Activated CD8-positive, alpha-beta memory T cell treated with anti-CD3 and anti-CD28 coated beads for 4 hours (primary cell): Measurements from ENCODE around the gene HNRNPA1.
"Not testable (repeated sequence)": the region's sequence is repeated elsewhere in the genome, so short reads cannot be mapped to it uniquely, and the experiment has no call there.

Source experiments
- DNase-seq, 2 donors: peaks; one replicate each; pipeline ENCODE4 v3.0.0-alpha.2; 2020; ENCODE audit warnings: low read depth in 2 of 2

The HNRNPA1 gene

GRCh38 chr12:54280468-54281260, at the start of gene HNRNPA1:
Gene HNRNPA1, plus strand, starts transcription at chr12:54280726. Its CDS starts 82 bp downstream, at chr12:54280808.
- DNase-seq = peak; percentile 89 to 96

- not testable (repeated sequence) for DNase-seq
Observed at GRCh38 chr12:54231269-54231668, 49.3 kb upstream of the HNRNPA1 start.

- DNase-seq = no peak
Observed at GRCh38 chr12:54232790-54233189, 47.7 kb upstream of the HNRNPA1 start.

DNA sequence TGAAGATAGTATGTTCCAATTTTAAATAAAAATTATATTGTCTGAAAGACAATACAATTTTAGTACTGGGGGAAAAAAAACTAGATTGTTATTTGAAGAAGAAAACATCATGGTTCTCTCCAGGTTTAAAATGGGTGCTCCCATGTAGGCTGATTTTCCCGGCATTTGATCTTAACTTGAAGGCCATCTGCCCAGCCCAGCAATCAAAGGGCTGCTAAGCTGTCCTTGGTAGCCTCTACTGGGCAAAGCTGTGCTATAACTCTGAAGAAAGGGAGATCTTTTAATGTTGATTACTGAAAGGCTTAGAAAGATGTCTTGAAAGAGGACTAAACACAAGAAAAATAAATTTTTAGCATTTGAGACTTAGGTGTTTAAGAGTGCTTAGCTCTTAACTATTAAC, 42.0 kb upstream of the HNRNPA1 start:
- no peak for DNase-seq

- no peak for DNase-seq
Observed at GRCh38 chr12:54239620-54240019, 40.9 kb upstream of the HNRNPA1 start.

GRCh38 chr12:54240129-54240528, 40.4 kb upstream of the HNRNPA1 start:
- DNase-seq = no peak

GRCh38 chr12:54240971-54241588, 39.4 kb upstream of the HNRNPA1 start:
- DNase-seq = no peak

DNA sequence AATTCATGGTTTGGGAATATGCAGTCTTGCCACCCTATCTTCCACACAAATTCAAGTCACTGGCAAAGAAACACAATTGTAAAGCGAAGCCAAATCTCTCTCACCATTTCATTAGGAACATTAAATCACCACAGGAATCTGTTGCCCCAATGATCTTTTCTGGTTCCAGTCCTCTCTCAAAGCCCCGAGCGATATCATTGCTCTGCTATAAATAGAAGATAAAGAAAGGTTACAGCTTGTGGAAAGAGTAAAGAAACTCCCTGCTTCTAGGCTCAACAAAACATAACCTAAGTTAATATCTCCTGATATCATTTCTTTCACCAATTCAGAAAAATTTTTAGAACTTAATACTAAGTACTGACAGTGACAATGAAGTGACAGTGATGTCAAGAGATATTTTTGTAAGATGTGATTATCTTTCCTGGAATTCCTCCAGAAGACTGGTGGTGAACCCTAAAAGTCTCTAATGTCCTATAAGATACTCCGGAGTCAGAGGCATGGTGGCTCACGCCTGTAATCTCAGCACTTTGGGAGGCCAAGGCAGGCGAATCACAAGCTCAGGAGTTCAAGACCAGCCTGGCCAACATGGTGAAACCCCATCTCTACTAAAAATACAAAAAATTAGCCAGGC, 34.4 kb upstream of the HNRNPA1 start:
- no peak for DNase-seq

DNA sequence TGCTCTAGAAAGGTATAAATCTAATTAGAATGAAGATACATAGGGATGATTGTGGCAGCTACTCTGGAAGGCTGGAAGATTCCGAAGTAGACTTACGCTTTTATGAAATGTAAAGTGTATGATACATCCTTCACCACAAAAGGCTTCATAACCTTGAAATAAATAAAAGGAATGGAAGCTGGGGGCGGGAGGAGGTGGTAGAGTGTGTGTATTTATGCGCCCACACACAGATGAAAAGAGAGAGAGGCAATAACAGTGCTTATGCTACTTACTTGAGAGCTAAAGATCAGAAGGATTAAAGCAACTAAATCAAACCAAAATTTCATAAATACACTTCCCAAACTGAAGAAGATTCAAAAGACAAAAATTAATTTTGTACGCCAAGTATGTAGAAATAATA, 31.0 kb upstream of the HNRNPA1 start:
- no peak for DNase-seq

DNA sequence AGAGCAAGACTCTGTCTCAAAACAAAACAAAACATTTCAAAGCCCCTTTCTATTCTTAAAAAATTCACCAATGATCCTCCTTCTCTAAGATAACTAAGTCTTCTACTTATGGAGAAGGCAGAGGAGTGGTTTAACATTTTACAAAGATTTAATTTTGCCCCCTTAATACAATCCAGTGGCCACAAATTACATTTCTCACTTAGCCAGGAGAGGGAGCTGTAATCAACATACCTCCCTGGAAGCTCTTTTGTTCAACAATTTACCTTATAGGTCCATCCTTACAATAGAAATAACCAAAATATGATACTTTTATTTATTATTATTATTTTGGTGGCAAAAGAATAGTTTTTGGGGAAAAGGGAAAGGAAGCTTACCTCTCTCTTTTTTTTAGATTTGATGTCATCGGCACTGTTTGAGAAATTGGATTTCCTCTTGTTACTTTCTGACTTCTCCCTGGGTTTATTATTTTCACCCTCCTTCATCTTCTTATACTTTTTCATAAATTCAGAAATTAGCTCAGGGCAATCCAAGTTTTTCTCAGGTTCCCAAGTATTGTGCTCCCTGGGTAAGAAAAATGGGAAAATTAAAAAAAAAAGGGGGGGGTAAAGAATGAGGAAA, 28.8 kb upstream of the HNRNPA1 start:
- DNase-seq = peak in 1 of 2 donors; percentile 4

GRCh38 chr12:54253240-54253639, 27.3 kb upstream of the HNRNPA1 start:
- no peak for DNase-seq

DNA sequence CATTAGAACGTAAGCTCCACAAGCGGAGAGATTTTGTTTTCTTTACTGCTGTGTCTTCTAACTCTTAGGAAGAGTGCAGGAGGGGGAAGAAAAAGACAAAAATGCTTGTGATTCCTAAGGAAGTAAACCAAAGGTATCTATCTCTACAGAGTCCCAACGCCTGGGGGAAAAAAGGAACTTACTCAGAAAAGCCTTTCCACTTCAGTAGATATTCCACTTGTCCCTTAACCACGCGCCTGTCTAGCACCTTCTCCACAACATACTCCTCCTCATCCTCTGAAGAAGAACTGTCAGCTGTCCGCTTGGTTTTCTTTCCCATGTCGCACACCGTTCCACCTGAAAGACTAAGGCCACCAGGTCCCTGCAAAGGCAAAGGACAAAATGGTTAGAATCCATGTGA, 23.2 kb upstream of the HNRNPA1 start:
- DNase-seq = no peak

DNA sequence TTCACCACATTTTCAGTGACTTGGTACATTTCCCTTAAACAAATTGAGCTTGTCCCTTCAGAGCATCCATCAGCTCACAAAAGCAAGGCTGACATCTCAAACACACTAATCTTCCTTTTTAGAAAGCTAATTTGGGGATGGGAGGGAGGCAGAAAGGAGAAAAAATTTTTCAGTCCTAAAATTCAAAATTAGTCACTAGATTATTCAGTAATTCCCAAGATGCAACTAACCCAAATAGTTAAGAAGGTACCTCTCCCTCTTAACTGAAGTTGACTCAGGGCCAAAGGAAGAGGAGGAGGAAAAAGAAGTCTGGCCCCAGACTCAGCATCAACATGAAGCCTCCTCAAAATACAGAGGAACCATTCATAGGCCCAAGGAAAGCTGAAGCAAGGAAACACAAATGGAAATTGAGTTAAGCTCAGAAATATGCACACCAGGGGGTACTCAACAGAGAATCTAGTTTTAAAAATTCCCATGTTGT, 22.3 kb upstream of the HNRNPA1 start:
- no peak for DNase-seq

GRCh38 chr12:54259194-54260011, 21.1 kb upstream of the HNRNPA1 start:
- DNase-seq = no peak

DNA sequence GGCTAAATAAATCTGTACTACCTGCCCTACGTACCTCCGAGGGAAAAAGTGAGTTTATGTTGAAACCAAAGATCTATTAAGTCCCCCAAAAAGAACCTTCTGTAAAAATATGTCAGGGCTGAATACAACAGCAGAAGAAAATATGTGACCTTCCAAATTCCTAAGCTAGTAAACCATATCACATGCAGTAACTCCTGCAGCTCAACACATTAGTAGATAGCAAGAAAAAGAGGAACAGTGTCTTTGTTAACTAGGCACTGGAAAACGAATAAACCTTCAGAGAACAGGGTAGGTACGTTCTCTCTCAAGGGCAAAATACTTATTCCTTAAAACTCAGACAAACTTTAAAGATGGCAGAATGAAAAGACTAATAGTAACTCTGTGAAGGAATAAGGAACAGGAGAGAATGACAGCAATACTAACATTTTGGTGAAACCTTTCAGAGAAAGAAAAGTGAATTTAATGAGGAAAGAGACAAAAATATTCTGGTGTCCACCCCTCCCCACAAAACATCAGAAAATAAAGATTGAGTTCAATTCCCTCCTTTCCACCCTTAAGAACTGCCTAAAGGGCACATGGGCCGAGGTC, 18.6 kb upstream of the HNRNPA1 start:
- DNase-seq = no peak

DNA sequence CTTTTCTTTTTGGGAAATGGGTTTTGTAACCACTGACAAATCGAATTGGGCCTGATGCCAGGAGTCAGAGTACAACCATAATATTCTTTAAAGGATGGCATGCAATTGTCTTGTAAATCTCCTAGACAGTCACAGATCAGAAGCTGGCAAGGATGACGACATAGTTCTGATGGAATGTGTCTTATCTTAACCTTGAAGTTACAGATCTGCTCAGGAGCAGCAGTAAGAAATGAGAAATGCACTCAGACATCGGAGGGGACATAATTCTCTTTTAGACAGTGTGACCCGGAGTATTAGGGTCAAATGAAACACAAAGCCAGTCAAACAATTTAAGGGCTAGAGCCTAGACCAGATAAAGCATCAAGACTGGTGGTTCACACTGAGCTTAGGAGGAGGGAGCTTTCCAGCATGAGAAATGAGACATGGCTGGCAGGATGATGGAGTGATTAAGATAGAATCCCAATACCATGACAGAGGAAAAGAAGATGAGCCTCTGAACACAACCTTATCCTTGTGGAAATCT, 18.1 kb upstream of the HNRNPA1 start:
- DNase-seq = no peak

DNA sequence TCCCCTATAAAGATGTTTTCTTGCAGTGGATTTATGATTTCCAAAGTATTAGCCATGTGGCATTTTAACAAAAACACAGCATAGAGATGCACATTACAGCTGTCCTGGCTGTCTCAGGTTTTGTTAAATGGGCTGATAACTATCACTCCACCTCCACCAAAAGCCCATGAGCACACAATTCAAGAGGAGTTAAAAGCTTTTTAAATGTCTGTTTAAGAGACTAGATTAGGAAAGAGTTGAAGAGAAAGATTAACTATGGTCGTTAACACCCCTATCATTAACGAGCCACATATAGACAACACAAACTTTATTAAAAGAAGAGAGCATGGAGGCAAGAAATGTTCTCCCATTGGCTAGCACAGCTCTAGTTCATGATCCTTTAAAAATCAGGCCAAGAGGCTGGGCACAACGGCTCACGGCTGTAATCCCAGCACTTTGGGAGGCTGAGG, 15.1 kb upstream of the HNRNPA1 start:
- DNase-seq = no peak

DNA sequence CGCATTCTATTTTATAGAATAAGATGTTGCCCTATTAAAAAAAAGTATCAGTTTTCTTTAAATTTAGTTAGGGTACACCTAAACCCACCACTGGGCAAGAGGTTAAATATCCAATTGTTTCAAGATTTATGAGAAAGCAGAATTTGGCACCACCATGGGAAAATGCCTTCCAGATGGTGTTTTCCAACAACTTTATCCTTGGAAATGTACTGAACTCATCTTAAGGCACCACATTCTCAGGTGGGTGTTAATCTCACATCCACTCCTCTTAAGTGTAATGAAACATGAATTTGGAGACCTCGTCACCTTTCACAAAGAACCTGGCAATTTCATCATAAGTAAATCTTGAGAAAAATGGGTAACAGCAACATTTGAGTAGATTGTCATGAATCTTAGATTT, 13.7 kb upstream of the HNRNPA1 start:
- no peak for DNase-seq

- DNase-seq = no peak
Observed at GRCh38 chr12:54270345-54270744, 10.2 kb upstream of the HNRNPA1 start.

DNA sequence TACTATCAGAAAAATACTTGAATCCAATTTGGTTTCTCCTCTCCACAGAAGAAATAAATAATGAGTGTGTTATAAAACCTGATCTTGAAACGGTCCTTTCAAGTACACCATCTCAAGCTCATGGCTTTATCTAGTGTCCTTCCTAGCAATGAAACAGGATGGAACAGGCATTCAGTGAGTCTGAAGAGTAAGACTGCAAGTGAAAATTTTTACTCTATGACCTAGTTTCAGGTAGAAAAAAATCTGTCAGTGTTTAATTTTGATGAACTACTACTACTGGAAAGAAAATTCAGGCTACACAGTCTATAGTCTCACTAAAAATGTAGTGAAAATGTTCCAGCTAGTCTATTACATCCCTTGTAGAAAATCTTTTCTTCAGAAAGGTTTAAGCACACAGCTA, 8.3 kb upstream of the HNRNPA1 start:
- no peak for DNase-seq

GRCh38 chr12:54273981-54274380, 6.5 kb upstream of the HNRNPA1 start:
- no peak for DNase-seq
